Activated CD4-positive, alpha-beta T cell treated with anti-CD3 and anti-CD28 coated beads, Interleukin-2, amount 10 ng/mL, durations not matched to agents 24 days and 14 days (primary cell): ENCODE measurements around the gene MSANTD7. TPM values are rescaled to one million over a fixed set of nuclear protein-coding genes. Genes with fewer than 3 reads are reported as not detected.

Experiments used
- DNase-seq: peaks from one replicate; pipeline ENCODE4 v3.0.0; 2022
- H3K27ac Mint-ChIP-seq: one replicate; pipeline ENCODE4 v1.8.0; 2022; ENCODE audit warnings: mild to moderate bottlenecking, mixed read lengths
- H3K27me3 Mint-ChIP-seq: one replicate; pipeline ENCODE4 v1.8.0; 2022; ENCODE audit warnings: mixed read lengths
- H3K36me3 Mint-ChIP-seq: one replicate; pipeline ENCODE4 v1.8.0; 2022; ENCODE audit warnings: low read depth, mild to moderate bottlenecking, mixed read lengths
- H3K4me1 Mint-ChIP-seq: one replicate; pipeline ENCODE4 v1.8.0; 2021; ENCODE audit warnings: mixed read lengths
- H3K4me3 Mint-ChIP-seq: one replicate; pipeline ENCODE4 v1.8.0; 2022; ENCODE audit warnings: mild to moderate bottlenecking, moderate library complexity, mixed read lengths
- H3K9me3 Mint-ChIP-seq: one replicate; pipeline ENCODE4 v1.8.0; 2021; ENCODE audit warnings: mixed read lengths
- intact Hi-C: fragments of 100-400 bp; cut with micrococcal nuclease; formaldehyde crosslinking; loops from one replicate; pipeline ENCODE4 v1.15.1; 2023
- total RNA-seq: library from RNA; stranded (reverse); gene quantifications from 2 replicates; pipeline ENCODE4 v1.2.3, GENCODE V29; 2022

Gene MSANTD7
- total RNA-seq, 1 donor from 2014 or later: 30.3 TPM

- H3K4me3 Mint-ChIP-seq: no peak overlapping the region
Measured at GRCh38 chr10:14821635-14822375, 16.3 kb upstream of the MSANTD7 start.

DNA sequence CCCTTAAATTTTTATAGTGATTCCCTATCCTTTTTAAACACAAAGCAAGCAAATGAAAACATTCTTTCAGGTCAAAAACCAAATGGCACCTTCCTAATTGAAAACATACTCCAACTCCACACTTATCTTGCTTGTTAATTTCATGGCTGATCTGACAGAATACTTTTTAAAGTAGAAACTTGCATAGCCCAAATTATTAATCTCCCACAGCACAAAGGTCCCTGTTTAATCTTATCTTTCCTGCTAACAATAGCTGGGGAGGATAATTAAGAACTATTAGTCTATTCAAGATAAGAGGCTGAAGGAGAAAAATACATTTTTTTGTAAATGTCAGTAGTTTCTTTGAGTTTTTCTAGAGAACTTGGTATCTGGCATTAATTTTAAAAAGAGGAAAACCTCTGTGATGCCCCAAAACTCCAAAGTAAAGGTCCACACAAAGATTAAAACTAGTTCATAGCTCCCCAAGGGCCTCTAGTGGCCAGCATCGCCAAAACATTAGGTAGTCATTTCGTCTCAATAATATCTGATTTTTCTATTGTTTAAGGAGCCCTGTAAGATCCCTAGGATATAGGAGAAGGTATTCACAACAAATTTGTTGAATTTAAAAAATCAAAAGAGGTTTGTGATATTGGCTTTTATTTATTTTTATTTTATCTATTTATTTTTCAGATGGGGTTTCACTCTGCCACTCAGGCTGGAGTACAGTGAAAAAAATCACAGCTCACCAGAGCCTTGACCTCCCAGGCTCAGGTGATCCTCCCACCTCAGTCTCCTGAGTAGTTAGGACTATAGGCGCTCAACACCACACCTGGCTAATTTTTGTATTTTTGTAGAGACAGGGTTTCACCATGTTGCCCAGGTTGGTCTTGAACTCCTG, 15.0 kb upstream of the MSANTD7 start:
- Mint-ChIP-seq H3K9me3 (no peaks in the 10 kb centered on the region), H3K36me3 (no peaks in the 10 kb centered on the region), H3K4me1 (peaks cover 12% of the 10 kb centered on the region), H3K4me3 (no peak overlapping the region), H3K27ac (no peak overlapping the region), H3K27me3 (peaks cover 12% of the 10 kb centered on the region)
- intact Hi-C loops: loop anchor here (1.0 to 5.0 kb wide), 4 partner anchors 176 to 626 kb away; no protein-coding TSS in a partner anchor
- peak; percentile 79 for DNase-seq

More at GRCh38 chr10:14821635-14822375, 16.3 kb upstream of the MSANTD7 start:
- DNase-seq: no peak
- Mint-ChIP-seq H3K4me1 (peaks cover 12% of the 10 kb centered on the region), H3K36me3 (no peaks in the 10 kb centered on the region), H3K9me3 (no peaks in the 10 kb centered on the region), H3K27ac (no peak overlapping the region), H3K27me3 (peaks cover 12% of the 10 kb centered on the region)
- intact Hi-C loops: loop anchor here (2.0 to 5.0 kb wide), 3 partner anchors 175 to 625 kb away; no protein-coding TSS in a partner anchor

- no peak overlapping the region for H3K4me3 Mint-ChIP-seq
- intact Hi-C loops: loop anchor here (1.0 to 5.0 kb wide), 4 partner anchors 177 to 627 kb away; no protein-coding TSS in a partner anchor
- peaks cover 12% of the 10 kb centered on the region for H3K27me3 Mint-ChIP-seq
- DNase-seq: no peak
- H3K9me3 Mint-ChIP-seq: no peaks in the 10 kb centered on the region
- H3K27ac Mint-ChIP-seq: no peak overlapping the region
- H3K4me1 Mint-ChIP-seq: peaks cover 12% of the 10 kb centered on the region
- no peaks in the 10 kb centered on the region for H3K36me3 Mint-ChIP-seq
Measured at GRCh38 chr10:14823966-14824365, 14.1 kb upstream of the MSANTD7 start.

GRCh38 chr10:14826076-14826829, 11.9 kb upstream of the MSANTD7 start:
- no peak for DNase-seq
- Mint-ChIP-seq H3K4me3 (no peak overlapping the region), H3K27me3 (peaks cover 12% of the 10 kb centered on the region), H3K27ac (no peak overlapping the region), H3K9me3 (no peaks in the 10 kb centered on the region), H3K4me1 (peaks cover 7% of the 10 kb centered on the region), H3K36me3 (no peaks in the 10 kb centered on the region)
- intact Hi-C loops: no loop called here

DNA sequence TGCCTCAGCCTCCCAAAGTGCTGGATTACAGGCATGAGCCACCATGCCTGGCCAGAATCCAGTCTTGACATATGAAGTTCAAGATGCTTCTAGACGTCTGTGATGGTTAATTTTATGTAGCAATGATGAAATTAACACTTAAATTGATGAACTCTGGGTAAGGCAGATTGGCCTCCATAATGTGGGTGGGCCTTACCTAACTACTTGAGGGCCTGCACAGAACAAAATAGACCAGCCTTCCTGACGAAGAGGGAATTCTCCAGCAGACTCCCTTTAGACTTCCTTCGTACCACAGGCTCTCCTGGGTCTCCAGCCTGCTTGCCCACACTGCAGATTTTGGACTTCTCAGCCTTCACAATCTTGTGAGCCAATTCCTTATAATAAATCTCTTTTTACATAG, 5.0 kb upstream of the MSANTD7 start:
- Mint-ChIP-seq H3K4me1 (peaks cover 8% of the 10 kb centered on the region), H3K27ac (no peak overlapping the region), H3K9me3 (no peaks in the 10 kb centered on the region), H3K27me3 (no peaks in the 10 kb centered on the region), H3K36me3 (peaks cover 2% of the 10 kb centered on the region), H3K4me3 (no peak overlapping the region)
- intact Hi-C loops: no loop called here
- DNase-seq: no peak

- Mint-ChIP-seq H3K4me1 (peaks cover 18% of the 10 kb centered on the region), H3K9me3 (no peaks in the 10 kb centered on the region), H3K27me3 (no peaks in the 10 kb centered on the region), H3K4me3 (no peak overlapping the region), H3K27ac (no peak overlapping the region), H3K36me3 (peaks cover 21% of the 10 kb centered on the region)
- DNase-seq: no peak
- intact Hi-C loops: loop anchor here (5.0 kb wide), 1 partner anchor 274 kb away; no protein-coding TSS in a partner anchor
Measured at GRCh38 chr10:14836208-14836607, 1.9 kb upstream of the MSANTD7 start.

- Mint-ChIP-seq H3K27me3 (no peaks in the 10 kb centered on the region), H3K27ac (peak overlapping the region; percentile 96), H3K36me3 (peaks cover 30% of the 10 kb centered on the region), H3K4me3 (peak overlapping the region; percentile 92), H3K9me3 (no peaks in the 10 kb centered on the region), H3K4me1 (peaks cover 18% of the 10 kb centered on the region)
- DNase-seq: peak; percentile 61
- intact Hi-C loops: loop anchor here (5.0 kb wide), 1 partner anchor 275 kb away; no protein-coding TSS in a partner anchor
Measured at GRCh38 chr10:14837003-14837756, 926 bp upstream of the MSANTD7 start.

DNA sequence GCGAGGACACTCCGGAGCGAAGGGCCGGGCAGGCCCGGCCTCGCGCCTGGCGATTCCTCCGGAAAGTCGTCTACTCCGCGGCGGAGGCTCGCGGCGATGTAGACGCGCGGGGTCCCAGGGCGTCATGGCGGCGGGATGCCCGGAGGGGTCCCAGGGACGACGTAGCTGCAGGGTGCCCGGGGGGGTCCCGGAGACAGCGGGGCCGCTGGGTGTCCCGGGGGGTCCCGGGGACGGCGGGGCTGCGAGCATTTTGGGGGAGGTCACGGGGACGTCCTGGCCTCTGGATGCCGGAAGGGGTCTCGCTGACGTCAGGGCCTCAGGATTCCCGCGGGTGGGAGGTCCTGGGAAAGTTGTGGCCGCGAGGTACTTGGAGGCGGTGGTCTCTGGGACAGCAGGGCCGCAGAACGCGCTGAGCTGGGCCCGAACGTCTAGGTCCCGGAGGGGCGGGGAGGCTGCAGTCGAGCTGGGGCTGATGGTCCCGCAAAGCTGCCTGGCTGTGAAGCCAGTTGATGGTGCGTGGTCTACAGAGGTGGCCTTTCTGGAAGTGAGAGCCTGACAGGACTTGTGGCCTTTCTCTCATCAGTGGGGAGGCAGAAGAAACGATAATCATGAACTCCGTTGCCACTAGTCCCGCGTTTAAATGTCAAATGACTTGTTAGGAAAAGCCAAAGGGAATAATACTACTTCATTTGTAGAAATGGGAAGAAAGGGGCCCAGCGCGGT, 637 bp downstream of the MSANTD7 start:
- intact Hi-C loops: loop anchor here (1.0 to 5.0 kb wide), 8 partner anchors 40 to 340 kb away; partner anchors contain the start of genes DCLRE1C, RPP38 and SUV39H2
- H3K27me3 Mint-ChIP-seq: no peaks in the 10 kb centered on the region

GRCh38 chr10:14839305-14839695, 1.2 kb downstream of the MSANTD7 start:
- H3K9me3 Mint-ChIP-seq: no peaks in the 10 kb centered on the region
- H3K27ac Mint-ChIP-seq: peak overlapping the region; percentile 85
- H3K4me1 Mint-ChIP-seq: peaks cover 21% of the 10 kb centered on the region
- H3K4me3 Mint-ChIP-seq: peak overlapping the region; percentile 92
- intact Hi-C loops: loop anchor here (2.0 to 5.0 kb wide), 4 partner anchors 258 to 340 kb away; partner anchors contain the start of gene RPP38
- no peaks in the 10 kb centered on the region for H3K27me3 Mint-ChIP-seq
- DNase-seq: peak; percentile 62
- peaks cover 45% of the 10 kb centered on the region for H3K36me3 Mint-ChIP-seq

More for the DNA sequence above, 637 bp downstream of the MSANTD7 start:
- Mint-ChIP-seq H3K27ac (peak overlapping the region; percentile 96), H3K9me3 (no peaks in the 10 kb centered on the region), H3K36me3 (peaks cover 40% of the 10 kb centered on the region), H3K4me3 (peak overlapping the region; percentile 92), H3K4me1 (peaks cover 18% of the 10 kb centered on the region)
- peak; percentile 79 for DNase-seq

DNA sequence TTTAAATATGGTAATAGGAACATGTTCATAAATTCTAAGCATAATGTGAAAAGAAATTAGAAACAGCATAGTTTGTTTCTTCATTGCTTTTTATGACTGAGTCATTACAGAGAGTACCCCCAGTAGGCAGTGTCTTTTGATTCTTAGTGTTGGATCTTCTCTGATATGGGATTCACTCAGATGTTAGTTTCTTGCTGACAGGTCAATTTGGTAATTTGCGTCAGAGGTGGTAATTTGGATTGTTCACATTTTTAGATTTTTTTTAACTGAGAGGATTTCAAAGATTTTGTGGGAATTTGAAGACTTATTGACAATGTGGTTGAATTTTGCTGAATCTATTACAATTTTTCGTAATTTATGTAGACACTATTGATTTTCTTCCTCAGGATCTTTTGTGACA, 2.1 kb downstream of the MSANTD7 start:
- intact Hi-C loops: no loop called here
- H3K27ac Mint-ChIP-seq: peak overlapping the region; percentile 28
- H3K9me3 Mint-ChIP-seq: no peaks in the 10 kb centered on the region
- H3K4me1 Mint-ChIP-seq: peaks cover 23% of the 10 kb centered on the region
- H3K4me3 Mint-ChIP-seq: peak overlapping the region; percentile 66
- peaks cover 53% of the 10 kb centered on the region for H3K36me3 Mint-ChIP-seq
- no peak for DNase-seq
- H3K27me3 Mint-ChIP-seq: no peaks in the 10 kb centered on the region

- intact Hi-C loops: no loop called here
- no peak overlapping the region for H3K27ac Mint-ChIP-seq
Measured at GRCh38 chr10:14843327-14843988, 5.4 kb downstream of the MSANTD7 start.

DNA sequence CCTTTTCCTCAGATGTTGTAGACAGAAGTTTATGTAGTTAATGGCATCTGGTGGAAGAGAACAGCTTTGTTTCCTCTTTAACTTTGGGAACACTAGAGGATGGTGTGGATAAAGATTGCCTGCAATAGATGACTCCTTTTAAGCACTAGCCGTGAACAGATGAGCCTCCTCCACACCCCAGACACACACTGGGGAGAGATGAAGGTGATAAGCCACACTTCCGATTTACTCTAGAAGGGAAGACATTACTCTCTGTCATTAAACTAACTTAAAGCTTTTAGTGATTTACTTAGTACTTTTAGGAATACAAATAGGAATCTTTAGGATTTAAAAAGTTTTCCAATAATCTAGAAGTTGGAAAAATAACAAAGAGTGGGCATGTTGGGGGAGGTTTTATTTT, 6.8 kb downstream of the MSANTD7 start:
- Mint-ChIP-seq H3K36me3 (peaks cover 50% of the 10 kb centered on the region), H3K27ac (no peak overlapping the region), H3K9me3 (no peaks in the 10 kb centered on the region), H3K27me3 (no peaks in the 10 kb centered on the region), H3K4me3 (no peak overlapping the region), H3K4me1 (peaks cover 12% of the 10 kb centered on the region)
- intact Hi-C loops: no loop called here
- no peak for DNase-seq

More at GRCh38 chr10:14843327-14843988, 5.4 kb downstream of the MSANTD7 start:
- H3K4me3 Mint-ChIP-seq: no peak overlapping the region
- DNase-seq: no peak
- H3K27me3 Mint-ChIP-seq: no peaks in the 10 kb centered on the region
- peaks cover 17% of the 10 kb centered on the region for H3K4me1 Mint-ChIP-seq
- peaks cover 52% of the 10 kb centered on the region for H3K36me3 Mint-ChIP-seq
- no peaks in the 10 kb centered on the region for H3K9me3 Mint-ChIP-seq
